ENCODE results near the gene YAP1. TPM values are rescaled to one million over a fixed set of nuclear protein-coding genes. Genes with fewer than 3 reads are reported as not detected.
A peak's percentile ranks its signal among the peaks of the same experiment; 100 is the strongest.

YAP1 gene
- polyA plus RNA-seq, 2 of the 4 experiments (the other 2 are of a cell fraction) = 40.4 to 48.0 TPM

DNA sequence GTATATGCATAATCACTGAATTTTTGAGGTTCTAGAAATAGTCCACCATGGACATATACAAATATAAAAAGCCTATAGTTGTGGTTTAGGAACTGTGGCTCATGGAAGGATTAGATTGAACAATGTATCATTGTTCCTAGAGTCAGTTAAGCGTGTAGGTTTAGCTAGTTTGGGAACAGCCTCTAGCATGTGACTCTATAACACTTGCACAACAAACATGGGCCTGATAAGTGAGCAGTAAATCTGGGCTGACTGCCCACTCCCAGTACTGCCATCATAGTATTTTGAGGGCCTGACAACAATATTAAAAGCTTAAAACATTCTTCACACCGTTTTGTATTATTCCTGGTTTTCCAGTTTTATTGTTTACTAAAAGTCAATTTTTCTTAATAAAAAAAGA lies 47.0 kb downstream of the YAP1 start:
- ChIA-PET CTCF (interaction anchor here (1.4 kb wide), 1 partner anchor 111 kb away, joined by 3 read pairs; no protein-coding TSS in a partner anchor), POLR2A (no interaction called here)
- Histone ChIP-seq H3K4me2 (peak overlapping the region; percentile 36; the same call in 2 of the 3 replicates), H3K4me1 (peaks cover 49% of the 10 kb centered on the region), H3K9me3 (no peaks in the 10 kb centered on the region), H3K4me3 (no peak overlapping the region), H3K27ac (no peak overlapping the region)
- ATAC-seq = 0 out of 6 replicates have a peak, but pooled peaks of 1 of the 2 experiments have one; percentile 39
- no peak for FAIRE-seq
- no peak for DNase-seq (ENCODE audit: low read depth in 1 of 2, low spot score in 1 of 2)
- TF ChIP-seq, protein P1, sequence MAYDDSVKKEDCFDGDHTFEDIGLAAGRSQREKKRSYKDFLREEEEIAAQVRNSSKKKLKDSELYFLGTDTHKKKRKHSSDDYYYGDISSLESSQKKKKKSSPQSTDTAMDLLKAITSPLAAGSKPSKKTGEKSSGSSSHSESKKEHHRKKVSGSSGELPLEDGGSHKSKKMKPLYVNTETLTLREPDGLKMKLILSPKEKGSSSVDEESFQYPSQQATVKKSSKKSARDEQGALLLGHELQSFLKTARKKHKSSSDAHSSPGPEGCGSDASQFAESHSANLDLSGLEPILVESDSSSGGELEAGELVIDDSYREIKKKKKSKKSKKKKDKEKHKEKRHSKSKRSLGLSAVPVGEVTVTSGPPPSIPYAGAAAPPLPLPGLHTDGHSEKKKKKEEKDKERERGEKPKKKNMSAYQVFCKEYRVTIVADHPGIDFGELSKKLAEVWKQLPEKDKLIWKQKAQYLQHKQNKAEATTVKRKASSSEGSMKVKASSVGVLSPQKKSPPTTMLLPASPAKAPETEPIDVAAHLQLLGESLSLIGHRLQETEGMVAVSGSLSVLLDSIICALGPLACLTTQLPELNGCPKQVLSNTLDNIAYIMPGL (CRISPR knock-in tag; IDR thresholded peaks at IDR 0.05; ENCODE audit: borderline replicate concordance) = no peak
- TF ChIP-seq, protein P2, sequence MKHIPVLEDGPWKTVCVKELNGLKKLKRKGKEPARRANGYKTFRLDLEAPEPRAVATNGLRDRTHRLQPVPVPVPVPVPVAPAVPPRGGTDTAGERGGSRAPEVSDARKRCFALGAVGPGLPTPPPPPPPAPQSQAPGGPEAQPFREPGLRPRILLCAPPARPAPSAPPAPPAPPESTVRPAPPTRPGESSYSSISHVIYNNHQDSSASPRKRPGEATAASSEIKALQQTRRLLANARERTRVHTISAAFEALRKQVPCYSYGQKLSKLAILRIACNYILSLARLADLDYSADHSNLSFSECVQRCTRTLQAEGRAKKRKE (CRISPR knock-in tag; IDR thresholded peaks at IDR 0.05; ENCODE audit: low read depth) = no peak
- TF ChIP-seq, protein P3, sequence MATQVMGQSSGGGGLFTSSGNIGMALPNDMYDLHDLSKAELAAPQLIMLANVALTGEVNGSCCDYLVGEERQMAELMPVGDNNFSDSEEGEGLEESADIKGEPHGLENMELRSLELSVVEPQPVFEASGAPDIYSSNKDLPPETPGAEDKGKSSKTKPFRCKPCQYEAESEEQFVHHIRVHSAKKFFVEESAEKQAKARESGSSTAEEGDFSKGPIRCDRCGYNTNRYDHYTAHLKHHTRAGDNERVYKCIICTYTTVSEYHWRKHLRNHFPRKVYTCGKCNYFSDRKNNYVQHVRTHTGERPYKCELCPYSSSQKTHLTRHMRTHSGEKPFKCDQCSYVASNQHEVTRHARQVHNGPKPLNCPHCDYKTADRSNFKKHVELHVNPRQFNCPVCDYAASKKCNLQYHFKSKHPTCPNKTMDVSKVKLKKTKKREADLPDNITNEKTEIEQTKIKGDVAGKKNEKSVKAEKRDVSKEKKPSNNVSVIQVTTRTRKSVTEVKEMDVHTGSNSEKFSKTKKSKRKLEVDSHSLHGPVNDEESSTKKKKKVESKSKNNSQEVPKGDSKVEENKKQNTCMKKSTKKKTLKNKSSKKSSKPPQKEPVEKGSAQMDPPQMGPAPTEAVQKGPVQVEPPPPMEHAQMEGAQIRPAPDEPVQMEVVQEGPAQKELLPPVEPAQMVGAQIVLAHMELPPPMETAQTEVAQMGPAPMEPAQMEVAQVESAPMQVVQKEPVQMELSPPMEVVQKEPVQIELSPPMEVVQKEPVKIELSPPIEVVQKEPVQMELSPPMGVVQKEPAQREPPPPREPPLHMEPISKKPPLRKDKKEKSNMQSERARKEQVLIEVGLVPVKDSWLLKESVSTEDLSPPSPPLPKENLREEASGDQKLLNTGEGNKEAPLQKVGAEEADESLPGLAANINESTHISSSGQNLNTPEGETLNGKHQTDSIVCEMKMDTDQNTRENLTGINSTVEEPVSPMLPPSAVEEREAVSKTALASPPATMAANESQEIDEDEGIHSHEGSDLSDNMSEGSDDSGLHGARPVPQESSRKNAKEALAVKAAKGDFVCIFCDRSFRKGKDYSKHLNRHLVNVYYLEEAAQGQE (IDR thresholded peaks at IDR 0.05) = no peak
- TF ChIP-seq TP53 (CRISPR knock-in tag; IDR thresholded peaks at IDR 0.05) = no peak
- no peak for TF ChIP-seq PHF8 (IDR thresholded peaks at IDR 0.05; ENCODE audit: borderline replicate concordance, low read depth)
- TF ChIP-seq CHD4 (IDR thresholded peaks at IDR 0.05; ENCODE audit: borderline replicate concordance) = no peak
- TF ChIP-seq RCOR1 (IDR thresholded peaks at IDR 0.05; ENCODE audit: low read depth, low read length) = no peak
- TF ChIP-seq MAZ (IDR thresholded peaks at IDR 0.05; ENCODE audit: borderline replicate concordance, low read depth, low read length) = no peak
- TF ChIP-seq, protein P4, sequence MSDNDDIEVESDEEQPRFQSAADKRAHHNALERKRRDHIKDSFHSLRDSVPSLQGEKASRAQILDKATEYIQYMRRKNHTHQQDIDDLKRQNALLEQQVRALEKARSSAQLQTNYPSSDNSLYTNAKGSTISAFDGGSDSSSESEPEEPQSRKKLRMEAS (IDR thresholded peaks at IDR 0.05) = no peak
- TF ChIP-seq, protein P5, sequence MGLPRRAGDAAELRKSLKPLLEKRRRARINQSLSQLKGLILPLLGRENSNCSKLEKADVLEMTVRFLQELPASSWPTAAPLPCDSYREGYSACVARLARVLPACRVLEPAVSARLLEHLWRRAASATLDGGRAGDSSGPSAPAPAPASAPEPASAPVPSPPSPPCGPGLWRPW (IDR thresholded peaks at IDR 0.05) = no peak
- no peak for TF ChIP-seq RFX5 (IDR thresholded peaks at IDR 0.05)
- TF ChIP-seq, protein P6, sequence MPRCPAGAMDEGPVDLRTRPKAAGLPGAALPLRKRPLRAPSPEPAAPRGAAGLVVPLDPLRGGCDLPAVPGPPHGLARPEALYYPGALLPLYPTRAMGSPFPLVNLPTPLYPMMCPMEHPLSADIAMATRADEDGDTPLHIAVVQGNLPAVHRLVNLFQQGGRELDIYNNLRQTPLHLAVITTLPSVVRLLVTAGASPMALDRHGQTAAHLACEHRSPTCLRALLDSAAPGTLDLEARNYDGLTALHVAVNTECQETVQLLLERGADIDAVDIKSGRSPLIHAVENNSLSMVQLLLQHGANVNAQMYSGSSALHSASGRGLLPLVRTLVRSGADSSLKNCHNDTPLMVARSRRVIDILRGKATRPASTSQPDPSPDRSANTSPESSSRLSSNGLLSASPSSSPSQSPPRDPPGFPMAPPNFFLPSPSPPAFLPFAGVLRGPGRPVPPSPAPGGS (IDR thresholded peaks at IDR 0.05) = no peak
- no peak for TF ChIP-seq POLR2A (IDR thresholded peaks at IDR 0.05; ENCODE audit: low read length)
- TF ChIP-seq ZFP36 (IDR thresholded peaks at IDR 0.05; ENCODE audit: borderline replicate concordance, partially characterized antibody) = no peak
- TF ChIP-seq CEBPB (IDR thresholded peaks at IDR 0.05) = no peak
- TF ChIP-seq, protein P7, sequence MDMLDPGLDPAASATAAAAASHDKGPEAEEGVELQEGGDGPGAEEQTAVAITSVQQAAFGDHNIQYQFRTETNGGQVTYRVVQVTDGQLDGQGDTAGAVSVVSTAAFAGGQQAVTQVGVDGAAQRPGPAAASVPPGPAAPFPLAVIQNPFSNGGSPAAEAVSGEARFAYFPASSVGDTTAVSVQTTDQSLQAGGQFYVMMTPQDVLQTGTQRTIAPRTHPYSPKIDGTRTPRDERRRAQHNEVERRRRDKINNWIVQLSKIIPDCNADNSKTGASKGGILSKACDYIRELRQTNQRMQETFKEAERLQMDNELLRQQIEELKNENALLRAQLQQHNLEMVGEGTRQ (IDR thresholded peaks at IDR 0.05) = no peak
- no peak for TF ChIP-seq SREBF2 (IDR thresholded peaks at IDR 0.05)
- TF ChIP-seq HDAC2 (IDR thresholded peaks at IDR 0.05) = no peak
- WGBS (ENCODE audit: missing lambda C conversion rate) = 46% methylated on average over 2 of the region's 2 CpGs
